ENCODE measurements around the gene APOM.

DNA sequence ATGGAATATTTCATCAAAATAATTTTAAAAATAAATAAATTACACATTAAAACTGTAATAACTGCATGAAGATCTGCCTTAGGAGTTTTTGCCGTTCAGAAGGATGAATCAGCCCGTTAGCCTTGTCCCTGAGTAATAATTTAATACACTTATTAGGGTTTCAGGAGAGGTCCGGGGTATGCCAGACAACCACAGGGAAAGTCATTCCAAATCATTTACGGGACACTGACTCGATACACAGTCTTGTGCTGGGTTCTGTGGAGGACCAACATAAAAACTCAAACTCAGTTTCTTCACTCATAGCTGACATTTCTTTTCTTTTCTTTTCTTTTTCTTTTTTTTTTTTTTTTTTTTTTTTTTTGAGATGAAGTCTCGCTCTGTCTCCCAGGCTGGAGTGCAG, 50.2 kb downstream of the APOM start:
- TF ChIP-seq, protein P1, sequence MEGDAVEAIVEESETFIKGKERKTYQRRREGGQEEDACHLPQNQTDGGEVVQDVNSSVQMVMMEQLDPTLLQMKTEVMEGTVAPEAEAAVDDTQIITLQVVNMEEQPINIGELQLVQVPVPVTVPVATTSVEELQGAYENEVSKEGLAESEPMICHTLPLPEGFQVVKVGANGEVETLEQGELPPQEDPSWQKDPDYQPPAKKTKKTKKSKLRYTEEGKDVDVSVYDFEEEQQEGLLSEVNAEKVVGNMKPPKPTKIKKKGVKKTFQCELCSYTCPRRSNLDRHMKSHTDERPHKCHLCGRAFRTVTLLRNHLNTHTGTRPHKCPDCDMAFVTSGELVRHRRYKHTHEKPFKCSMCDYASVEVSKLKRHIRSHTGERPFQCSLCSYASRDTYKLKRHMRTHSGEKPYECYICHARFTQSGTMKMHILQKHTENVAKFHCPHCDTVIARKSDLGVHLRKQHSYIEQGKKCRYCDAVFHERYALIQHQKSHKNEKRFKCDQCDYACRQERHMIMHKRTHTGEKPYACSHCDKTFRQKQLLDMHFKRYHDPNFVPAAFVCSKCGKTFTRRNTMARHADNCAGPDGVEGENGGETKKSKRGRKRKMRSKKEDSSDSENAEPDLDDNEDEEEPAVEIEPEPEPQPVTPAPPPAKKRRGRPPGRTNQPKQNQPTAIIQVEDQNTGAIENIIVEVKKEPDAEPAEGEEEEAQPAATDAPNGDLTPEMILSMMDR (conservative IDR thresholded peaks at IDR 0.05; ENCODE audit: low read length) = no peak
- no peak for TF ChIP-seq EZH2phosphoT487 (IDR thresholded peaks at IDR 0.05; ENCODE audit: borderline replicate concordance, low read depth, low read length)
